ENCODE data around the gene IFI27L2. TPM values are rescaled to one million over a fixed set of nuclear protein-coding genes. Genes with fewer than 3 reads are reported as not detected.

IFI27L2 gene
- total RNA-seq, 1 experiment from 2014 or later: 76.5 TPM

- DNase-seq (ENCODE audit: low read depth): no peak
These were observed 27.7 kb downstream of the IFI27L2 start for GRCh38 chr14:94101748-94102147.

GRCh38 chr14:94100847-94101246 lies 28.6 kb downstream of the IFI27L2 start:
- peak; percentile 80 for DNase-seq (ENCODE audit: low read depth)

GRCh38 chr14:94099006-94099405 lies 30.4 kb downstream of the IFI27L2 start:
- no peak for DNase-seq (ENCODE audit: low read depth)

GRCh38 chr14:94098326-94098992 lies 30.9 kb downstream of the IFI27L2 start:
- DNase-seq (ENCODE audit: low read depth): no peak

GRCh38 chr14:94097091-94097490 lies 32.3 kb downstream of the IFI27L2 start:
- DNase-seq (ENCODE audit: low read depth): no peak

- no peak for DNase-seq (ENCODE audit: low read depth)
These were observed 36.0 kb downstream of the IFI27L2 start for GRCh38 chr14:94093418-94093817.

GRCh38 chr14:94089479-94089878 lies 39.9 kb downstream of the IFI27L2 start:
- peak; percentile 46 for DNase-seq (ENCODE audit: low read depth)

GRCh38 chr14:94088516-94088915 lies 40.9 kb downstream of the IFI27L2 start:
- peak; percentile 61 for DNase-seq (ENCODE audit: low read depth)

- no peak for DNase-seq (ENCODE audit: low read depth)
These were observed 41.5 kb downstream of the IFI27L2 start for GRCh38 chr14:94087891-94088290.

GRCh38 chr14:94081386-94081820 lies 48.0 kb downstream of the IFI27L2 start:
- DNase-seq (ENCODE audit: low read depth): no peak

- peak; percentile 87 for DNase-seq (ENCODE audit: low read depth)
These were observed 48.6 kb downstream of the IFI27L2 start, which contains the start of the genes DDX24 and IFI27L1 for GRCh38 chr14:94080621-94081385. Gene DDX24 (minus strand): TSS chr14:94081202. CDS start chr14:94079742, 1,460 bp downstream. Gene IFI27L1 (plus strand): TSS chr14:94081310. CDS start chr14:94096938, 15,628 bp downstream.

- peak; percentile 46 for DNase-seq (ENCODE audit: low read depth)
These were observed 49.3 kb downstream of the IFI27L2 start for GRCh38 chr14:94079891-94080620.

GRCh38 chr14:94077823-94078222 lies 51.6 kb downstream of the IFI27L2 start:
- no peak for DNase-seq (ENCODE audit: low read depth)

Other genes with a start within 250 kb of the IFI27L2 start
- not detected in 2 replicates for gene FAM181A, start 202.3 kb downstream of the IFI27L2 start, total RNA-seq (2014; rRNA removed; shearing (Covaris generic))
- gene ASB2, start 153.0 kb downstream of the IFI27L2 start, total RNA-seq (2014; rRNA removed; shearing (Covaris generic)): not detected in 2 replicates
- not detected in 2 replicates for gene CCDC197, start 132.3 kb downstream of the IFI27L2 start, total RNA-seq (2014; rRNA removed; shearing (Covaris generic))
- 0.57 and 0.91 TPM in 2 replicates for gene OTUB2, start 103.3 kb downstream of the IFI27L2 start, total RNA-seq (2014; rRNA removed; shearing (Covaris generic))
- gene DDX24, start 48.4 kb downstream of the IFI27L2 start, total RNA-seq (2014; rRNA removed; shearing (Covaris generic)): 98.8 and 137 TPM in 2 replicates
- 18.7 and 19.3 TPM in 2 replicates for gene IFI27L1, start 48.3 kb downstream of the IFI27L2 start, total RNA-seq (2014; rRNA removed; shearing (Covaris generic))
- gene IFI27, start 18.9 kb downstream of the IFI27L2 start, total RNA-seq (2014; rRNA removed; shearing (Covaris generic)): 1,115 and 1,511 TPM in 2 replicates
- 0.15 and 0.99 TPM in 2 replicates for gene PPP4R4, start 44.7 kb upstream of the IFI27L2 start, total RNA-seq (2014; rRNA removed; shearing (Covaris generic))
- gene SERPINA10, start 163.7 kb upstream of the IFI27L2 start, total RNA-seq (2014; rRNA removed; shearing (Covaris generic)): not detected in 2 replicates
- gene SERPINA6, start 193.7 kb upstream of the IFI27L2 start, total RNA-seq (2014; rRNA removed; shearing (Covaris generic)): 0.05 TPM in 1 of 2 replicates, not detected in the other
- gene SERPINA2, start 237.1 kb upstream of the IFI27L2 start, total RNA-seq (2014; rRNA removed; shearing (Covaris generic)): not detected in 2 replicates

All from M059J (cell line).